ENCODE results near the gene HSD17B3. TPM values are rescaled to one million over a fixed set of nuclear protein-coding genes. Genes with fewer than 3 reads are reported as not detected.

HSD17B3 gene
- total and polyA plus RNA-seq, 2 donors (not counting 1 experiment from before 2014, with no cell fraction given), result not detected

GRCh38 chr9:96206156-96206751, 95.7 kb downstream of the HSD17B3 start:
- H3K9me3 ChIP-seq (ENCODE audit: control extremely low read depth in 1 of 3, control insufficient read depth in 2 of 3, insufficient read depth in 1 of 3, low read length in 2 of 3), result peaks cover 0 to 3% (median 0%) of the 10 kb centered on the region in 3 donors
- intact Hi-C loops (cut with micrococcal nuclease), result no loop called here
- POLR2A ChIA-PET, result no interaction called here
- peaks cover under 1% of the 10 kb centered on the region for H3K27me3 Mint-ChIP-seq
- H3K4me1 ChIP-seq (ENCODE audit: control insufficient read depth in 2 of 2, insufficient read depth in 2 of 2, low read length in 2 of 2), result no peaks in the 10 kb centered on the region
- H3K36me3 ChIP-seq (replicated peaks in 1 of 2; ENCODE audit: control extremely low read depth in 1 of 2, control insufficient read depth in 1 of 2, extremely low read depth in 1 of 2, insufficient read depth in 2 of 2, low read length in 1 of 2), result no peaks in the 10 kb centered on the region
- H3K4me2 ChIP-seq (replicated peaks; ENCODE audit: low read depth, low read length, poor library complexity, severe bottlenecking), result no peak overlapping the region
- H3K27me3 ChIP-seq (replicated peaks in 1 of 4; ENCODE audit: control extremely low read depth in 1 of 4, control insufficient read depth in 3 of 4, insufficient read depth in 4 of 4, low read length in 3 of 4), result no peaks in the 10 kb centered on the region
- TF ChIP-seq CTCF (IDR thresholded peaks at IDR 0.05) (no peak), EZH2 (IDR thresholded peaks at IDR 0.05; ENCODE audit: borderline replicate concordance, insufficient read depth, low read depth, low read length, poor library complexity, severe bottlenecking) (no peak)
- no peaks in the 10 kb centered on the region for H3K79me2 ChIP-seq (ENCODE audit: control insufficient read depth, insufficient read depth, low read length)
- H3K4me1 Mint-ChIP-seq, result no peaks in the 10 kb centered on the region
- no peak overlapping the region for H2AFZ ChIP-seq (ENCODE audit: insufficient read depth, low read depth, low read length, poor library complexity, severe bottlenecking)
- no peak overlapping the region for H3K9ac ChIP-seq (ENCODE audit: low read length)
- H3K27ac ChIP-seq (ENCODE audit: low read length in 2 of 2), result no peak overlapping the region
- CTCF ChIA-PET, result no interaction called here
- H4K20me1 ChIP-seq (ENCODE audit: control insufficient read depth, insufficient read depth, low read length, poor library complexity, severe bottlenecking), result no peaks in the 10 kb centered on the region
- H3K4me3 Mint-ChIP-seq, result no peak overlapping the region
- WGBS (ENCODE audit: insufficient coverage), result 85% methylated on average over 8 of the region's 11 CpGs
- no peak for ATAC-seq (ENCODE audit: low read depth)
- no peak for DNase-seq
- no peaks in the 10 kb centered on the region for H3K9me3 Mint-ChIP-seq (ENCODE audit: insufficient read depth)
- H3K4me3 ChIP-seq (ENCODE audit: control extremely low read depth in 1 of 5, extremely low read depth in 1 of 5, insufficient read depth in 1 of 5, low read depth in 2 of 5, low read length in 4 of 5), result no peak overlapping the region
- no peak overlapping the region for H3K27ac Mint-ChIP-seq

- no peak overlapping the region for H2AFZ ChIP-seq (ENCODE audit: insufficient read depth, low read depth, low read length, poor library complexity, severe bottlenecking)
- no peak for DNase-seq
- no peaks in the 10 kb centered on the region for H4K20me1 ChIP-seq (ENCODE audit: control insufficient read depth, insufficient read depth, low read length, poor library complexity, severe bottlenecking)
- H3K36me3 ChIP-seq (replicated peaks in 1 of 2; ENCODE audit: control extremely low read depth in 1 of 2, control insufficient read depth in 1 of 2, extremely low read depth in 1 of 2, insufficient read depth in 2 of 2, low read length in 1 of 2), result no peaks in the 10 kb centered on the region
- no peak for ATAC-seq (ENCODE audit: low read depth)
- ChIA-PET CTCF (no interaction called here), POLR2A (no interaction called here)
- H3K27ac Mint-ChIP-seq, result no peak overlapping the region
- no peak overlapping the region for H3K9ac ChIP-seq (ENCODE audit: low read length)
- no peak overlapping the region for H3K4me3 Mint-ChIP-seq
- intact Hi-C loops (cut with micrococcal nuclease), result no loop called here
- no peak overlapping the region for H3K4me2 ChIP-seq (replicated peaks; ENCODE audit: low read depth, low read length, poor library complexity, severe bottlenecking)
- H3K27me3 ChIP-seq (replicated peaks in 1 of 4; ENCODE audit: control extremely low read depth in 1 of 4, control insufficient read depth in 3 of 4, insufficient read depth in 4 of 4, low read length in 3 of 4), result no peaks in the 10 kb centered on the region
- peaks cover 0 to 3% (median 0%) of the 10 kb centered on the region in 3 donors for H3K9me3 ChIP-seq (ENCODE audit: control extremely low read depth in 1 of 3, control insufficient read depth in 2 of 3, insufficient read depth in 1 of 3, low read length in 2 of 3)
- peaks cover under 1% of the 10 kb centered on the region for H3K27me3 Mint-ChIP-seq
- no peaks in the 10 kb centered on the region for H3K79me2 ChIP-seq (ENCODE audit: control insufficient read depth, insufficient read depth, low read length)
- no peaks in the 10 kb centered on the region for H3K9me3 Mint-ChIP-seq (ENCODE audit: insufficient read depth)
- no peak overlapping the region for H3K4me3 ChIP-seq (ENCODE audit: control extremely low read depth in 1 of 5, extremely low read depth in 1 of 5, insufficient read depth in 1 of 5, low read depth in 2 of 5, low read length in 4 of 5)
- TF ChIP-seq EZH2 (IDR thresholded peaks at IDR 0.05; ENCODE audit: borderline replicate concordance, insufficient read depth, low read depth, low read length, poor library complexity, severe bottlenecking) (no peak), CTCF (IDR thresholded peaks at IDR 0.05) (no peak)
- no peak overlapping the region for H3K27ac ChIP-seq (ENCODE audit: low read length in 2 of 2)
- no CpG with 5 or more reads among the region's 2 CpGs for WGBS (ENCODE audit: insufficient coverage)
- no peaks in the 10 kb centered on the region for H3K4me1 ChIP-seq (ENCODE audit: control insufficient read depth in 2 of 2, insufficient read depth in 2 of 2, low read length in 2 of 2)
- no peaks in the 10 kb centered on the region for H3K4me1 Mint-ChIP-seq
Measured at GRCh38 chr9:96204853-96205252, 97.1 kb downstream of the HSD17B3 start.

All from B cell (primary cell).